CD8-positive, alpha-beta memory T cell (primary cell): ENCODE results near the gene ASB4. TPM values are rescaled to one million over a fixed set of nuclear protein-coding genes. Genes with fewer than 3 reads are reported as not detected.

Experiments
- polyA plus RNA-seq: library from polyadenylated mRNA; unstranded; fragments of 300-500 nt; fragmentation: Illumina TruSeq; gene quantifications from one replicate; pipeline ENCODE4 v1.2.3, GENCODE V29; 2021
- total RNA-seq, 2 experiments: library from RNA; stranded (reverse); gene quantifications; one replicate each; pipeline ENCODE4 v1.2.3, GENCODE V29; 2021

Gene ASB4
- total and polyA plus RNA-seq, 3 experiments from 2014 or later = not detected

Other genes starting within 250 kb of the ASB4 start
- gene PON1, start 161.4 kb upstream of the ASB4 start, total RNA-seq = not detected
- gene PON1, start 161.4 kb upstream of the ASB4 start, polyA plus RNA-seq = not detected
- not detected for gene PON3, start 89.6 kb upstream of the ASB4 start, total RNA-seq
- not detected for gene PON3, start 89.6 kb upstream of the ASB4 start, polyA plus RNA-seq
- 1 to 10 TPM; 6.0 to 7.0 TPM for gene PON2, start 50.9 kb upstream of the ASB4 start, total RNA-seq
- gene PON2, start 50.9 kb upstream of the ASB4 start, polyA plus RNA-seq = 6.5 TPM
- 1 to 10 TPM in 1 of 2 experiments, under 1 TPM in 1; 0.74 to 1.2 TPM for gene PDK4, start 110.6 kb downstream of the ASB4 start, total RNA-seq
- gene PDK4, start 110.6 kb downstream of the ASB4 start, polyA plus RNA-seq = not detected